ENCODE measurements around the gene ACSM6.
"Not testable (repeated sequence)": the region's sequence is repeated elsewhere in the genome, so short reads cannot be mapped to it uniquely, and the experiment has no call there.

The ACSM6 gene

GRCh38 chr10:95214793-95215192 is 20.8 kb downstream of the ACSM6 start:
- no peak for DNase-seq (ENCODE audit: low read depth, low spot score)

- DNase-seq (ENCODE audit: low read depth, low spot score) = no peak
Measured at GRCh38 chr10:95217476-95217875, 23.4 kb downstream of the ACSM6 start.

- DNase-seq (ENCODE audit: low read depth, low spot score) = no peak
Measured at GRCh38 chr10:95220539-95220938, 26.5 kb downstream of the ACSM6 start.

- DNase-seq (ENCODE audit: low read depth, low spot score) = no peak
Measured at GRCh38 chr10:95221124-95221523, 27.1 kb downstream of the ACSM6 start.

- no peak for DNase-seq (ENCODE audit: low read depth, low spot score)
Measured at GRCh38 chr10:95225136-95225535, 31.1 kb downstream of the ACSM6 start.

- not testable (repeated sequence) for DNase-seq (ENCODE audit: low read depth, low spot score)
Measured at GRCh38 chr10:95228934-95229723, 35.1 kb downstream of the ACSM6 start.

- DNase-seq (ENCODE audit: low read depth, low spot score) = no peak
Measured at GRCh38 chr10:95229724-95230627, 35.9 kb downstream of the ACSM6 start.

GRCh38 chr10:95230677-95231586 is 36.9 kb downstream of the ACSM6 start:
- DNase-seq (ENCODE audit: low read depth, low spot score) = not testable (repeated sequence)

GRCh38 chr10:95233377-95234034 is 39.5 kb downstream of the ACSM6 start:
- DNase-seq (ENCODE audit: low read depth, low spot score) = no peak

GRCh38 chr10:95234951-95235350 is 40.9 kb downstream of the ACSM6 start:
- no peak for DNase-seq (ENCODE audit: low read depth, low spot score)

- DNase-seq (ENCODE audit: low read depth, low spot score) = no peak
Measured at GRCh38 chr10:95235676-95236067, 41.6 kb downstream of the ACSM6 start.

GRCh38 chr10:95236068-95236903 is 42.2 kb downstream of the ACSM6 start:
- DNase-seq (ENCODE audit: low read depth, low spot score) = no peak

GRCh38 chr10:95237376-95238170 is 43.5 kb downstream of the ACSM6 start:
- no peak for DNase-seq (ENCODE audit: low read depth, low spot score)

- DNase-seq (ENCODE audit: low read depth, low spot score) = not testable (repeated sequence)
Measured at GRCh38 chr10:95240096-95240495, 46.1 kb downstream of the ACSM6 start.

GRCh38 chr10:95240811-95241210 is 46.8 kb downstream of the ACSM6 start:
- no peak for DNase-seq (ENCODE audit: low read depth, low spot score)

GRCh38 chr10:95241533-95241932 is 47.5 kb downstream of the ACSM6 start:
- DNase-seq (ENCODE audit: low read depth, low spot score) = no peak

- no peak for DNase-seq (ENCODE audit: low read depth, low spot score)
Measured at GRCh38 chr10:95242581-95243317, 48.7 kb downstream of the ACSM6 start.

GRCh38 chr10:95243318-95243617 is 49.2 kb downstream of the ACSM6 start:
- DNase-seq (ENCODE audit: low read depth, low spot score) = no peak

GRCh38 chr10:95244152-95244551 is 50.1 kb downstream of the ACSM6 start:
- DNase-seq (ENCODE audit: low read depth, low spot score) = no peak

Measured in activated CD4-positive, CD25-positive, alpha-beta regulatory T cell treated with anti-CD3 and anti-CD28 coated beads, Interleukin-2, amount 50 U/mL, for 16 hours (primary cell).